Mammary epithelial cell (primary cell): ENCODE results near the gene SYP.

ENCODE experiments used
- EZH2 ChIP-seq: IDR thresholded peaks from 2 replicates; pipeline ENCODE4 v1.6.1; 2012; ENCODE audit warnings: low read length, inconsistent platforms, borderline replicate concordance
- TF ChIP-seq, protein P1 (sequence below), 2 donors: IDR thresholded peaks in 1 of 2; conservative IDR thresholded peaks in 1 of 2; 2 replicates each; pipeline ENCODE4 v1.5.1; 2011 to 2012; ENCODE audit warnings: inconsistent platforms in 2 of 2, low read length in 2 of 2, mild to moderate bottlenecking in 2 of 2, control low read depth in 1 of 2, low read depth in 1 of 2; ENCODE audit not compliant: insufficient read depth in 1 of 2; ENCODE audit errors: extremely low read depth in 1 of 2

DNA sequence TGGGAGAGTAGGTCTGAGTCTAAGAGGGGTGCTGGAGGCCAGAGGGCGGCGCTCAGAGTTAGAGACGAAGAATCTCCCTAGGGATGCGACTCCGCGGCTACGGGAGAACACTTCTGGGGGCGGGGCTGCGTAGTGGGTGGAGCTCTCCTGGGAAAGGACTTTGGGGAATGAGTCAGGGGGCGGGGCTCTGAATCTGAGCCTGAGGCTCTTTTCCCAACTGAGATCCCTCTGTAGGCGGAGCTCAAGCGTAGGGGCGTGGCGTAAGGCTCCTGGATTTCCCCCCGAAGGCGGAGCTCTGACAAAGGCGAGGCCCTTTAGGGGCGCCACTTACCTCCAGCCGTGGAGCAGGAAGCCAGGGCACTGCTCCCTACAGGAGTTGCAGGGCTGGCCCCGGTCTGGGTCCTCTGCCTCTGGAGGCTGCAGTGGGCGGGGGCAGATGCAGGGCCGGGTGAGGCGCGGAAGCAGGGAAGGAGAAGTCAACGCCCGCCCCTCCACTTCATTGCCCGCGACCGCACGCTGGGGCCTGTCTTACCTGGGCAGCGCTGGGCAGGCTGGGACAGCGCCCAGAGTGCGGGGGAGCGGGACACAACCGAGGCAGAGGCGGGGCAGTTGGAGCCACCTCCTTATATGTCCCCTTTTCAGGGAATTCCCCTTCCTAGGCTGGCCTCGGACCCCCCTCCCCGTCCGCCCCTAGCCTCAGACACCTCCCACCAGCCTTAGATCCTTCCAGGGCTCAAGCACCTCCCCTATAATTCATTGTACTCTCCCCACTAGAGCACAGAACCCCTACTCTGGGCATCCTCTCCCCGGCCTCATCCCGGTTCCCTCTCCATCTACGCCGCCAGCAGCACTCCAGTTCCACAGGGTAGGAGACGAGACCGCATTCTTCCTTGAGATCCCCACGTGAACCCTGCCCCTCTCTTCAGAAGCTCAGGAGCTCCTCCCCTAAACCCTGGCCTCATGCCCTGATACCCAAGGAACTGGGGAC, 15.4 kb downstream of the SYP start:
- TF ChIP-seq, protein P1, sequence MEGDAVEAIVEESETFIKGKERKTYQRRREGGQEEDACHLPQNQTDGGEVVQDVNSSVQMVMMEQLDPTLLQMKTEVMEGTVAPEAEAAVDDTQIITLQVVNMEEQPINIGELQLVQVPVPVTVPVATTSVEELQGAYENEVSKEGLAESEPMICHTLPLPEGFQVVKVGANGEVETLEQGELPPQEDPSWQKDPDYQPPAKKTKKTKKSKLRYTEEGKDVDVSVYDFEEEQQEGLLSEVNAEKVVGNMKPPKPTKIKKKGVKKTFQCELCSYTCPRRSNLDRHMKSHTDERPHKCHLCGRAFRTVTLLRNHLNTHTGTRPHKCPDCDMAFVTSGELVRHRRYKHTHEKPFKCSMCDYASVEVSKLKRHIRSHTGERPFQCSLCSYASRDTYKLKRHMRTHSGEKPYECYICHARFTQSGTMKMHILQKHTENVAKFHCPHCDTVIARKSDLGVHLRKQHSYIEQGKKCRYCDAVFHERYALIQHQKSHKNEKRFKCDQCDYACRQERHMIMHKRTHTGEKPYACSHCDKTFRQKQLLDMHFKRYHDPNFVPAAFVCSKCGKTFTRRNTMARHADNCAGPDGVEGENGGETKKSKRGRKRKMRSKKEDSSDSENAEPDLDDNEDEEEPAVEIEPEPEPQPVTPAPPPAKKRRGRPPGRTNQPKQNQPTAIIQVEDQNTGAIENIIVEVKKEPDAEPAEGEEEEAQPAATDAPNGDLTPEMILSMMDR (conservative IDR thresholded peaks at IDR 0.05 in 1 of 2, IDR thresholded peaks at IDR 0.05 in 1 of 2; ENCODE audit: extremely low read depth in 1 of 2, insufficient read depth in 1 of 2, low read depth in 1 of 2, low read length in 2 of 2), result no peak
- TF ChIP-seq EZH2, result no peak
